Measurements from ENCODE around the gene GLI1. TPM values are rescaled to one million over a fixed set of nuclear protein-coding genes. Genes with fewer than 3 reads are reported as not detected.
"Not testable (repeated sequence)": the region's sequence is repeated elsewhere in the genome, so short reads cannot be mapped to it uniquely, and the experiment has no call there.

The GLI1 gene
- total RNA-seq, 1 experiment from 2014 or later = 5.0 TPM

DNA sequence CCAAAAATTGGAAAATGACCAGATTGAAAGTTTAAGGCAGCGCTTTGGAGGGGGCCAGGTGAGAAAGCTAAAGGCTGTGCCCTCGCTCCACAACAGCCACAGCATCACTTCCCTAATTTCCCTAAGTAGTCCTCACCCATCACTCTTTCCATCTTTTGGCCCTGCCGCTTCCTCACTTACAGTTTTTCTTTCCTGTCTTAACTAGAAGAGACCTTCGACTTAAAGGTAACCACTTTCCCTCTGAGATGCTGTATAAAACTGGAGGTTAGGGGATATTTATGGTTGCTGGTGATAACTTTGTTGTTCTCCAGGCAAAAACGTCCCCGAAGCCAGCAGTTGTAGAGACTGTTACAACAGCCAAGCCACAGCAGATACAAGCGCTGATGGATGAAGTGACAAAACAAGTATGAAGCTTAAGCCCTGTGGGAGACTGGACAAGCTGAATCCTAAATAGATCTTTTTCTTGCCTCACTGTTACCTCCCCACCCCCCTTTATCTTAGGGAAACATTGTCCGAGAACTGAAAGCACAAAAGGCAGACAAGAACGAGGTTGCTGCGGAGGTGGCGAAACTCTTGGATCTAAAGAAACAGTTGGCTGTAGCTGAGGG, 56.5 kb downstream of the GLI1 start:
- DNase-seq (ENCODE audit: extremely low read depth, low read depth) = no peak

DNA sequence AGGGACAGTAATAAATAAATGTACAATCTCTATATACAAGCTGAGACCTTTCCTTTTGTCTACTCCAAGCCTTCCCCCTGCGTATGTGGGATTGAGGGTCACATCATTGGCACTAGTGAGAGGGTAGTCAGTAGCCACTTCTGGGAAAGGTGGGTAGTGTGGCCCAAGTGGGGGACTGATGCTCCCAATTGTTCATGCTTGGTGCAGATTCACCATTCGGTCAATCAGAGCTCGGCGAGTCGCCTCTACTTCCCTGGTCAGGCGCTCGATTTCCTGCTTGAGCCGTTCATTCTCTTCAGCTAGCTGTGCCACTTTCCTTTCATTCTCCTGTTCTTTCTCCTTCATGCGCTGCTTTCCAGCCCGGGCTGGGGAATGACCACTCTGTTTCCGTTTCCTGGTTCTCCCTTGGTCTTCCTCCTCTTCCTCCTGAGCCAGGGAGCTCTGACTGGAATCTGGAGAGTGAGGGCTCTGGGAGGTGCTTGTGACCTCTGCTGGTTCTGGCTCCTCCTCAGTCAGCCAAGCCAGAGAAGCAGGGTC, 57.1 kb downstream of the GLI1 start:
- no peak for DNase-seq (ENCODE audit: extremely low read depth, low read depth)

DNA sequence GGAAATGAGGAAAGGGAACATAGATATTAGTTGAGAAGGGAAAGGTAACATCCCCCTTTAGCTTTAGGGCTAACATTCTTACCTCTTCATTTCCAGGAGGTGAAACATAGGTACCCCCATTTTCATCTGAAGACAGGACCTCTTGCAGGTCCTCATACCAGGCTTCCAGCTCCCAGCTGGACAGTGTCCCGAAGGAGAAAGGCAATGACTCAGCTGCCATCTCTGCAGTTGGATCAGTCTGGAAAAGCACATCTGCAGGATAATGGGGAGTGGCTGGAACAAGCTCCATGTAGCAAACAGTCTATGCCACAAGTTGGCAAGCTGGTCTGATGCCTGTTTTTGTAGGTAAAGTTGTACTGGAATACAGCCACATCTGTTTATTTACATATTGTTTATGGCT, 57.6 kb downstream of the GLI1 start:
- DNase-seq (ENCODE audit: extremely low read depth, low read depth) = no peak

DNA sequence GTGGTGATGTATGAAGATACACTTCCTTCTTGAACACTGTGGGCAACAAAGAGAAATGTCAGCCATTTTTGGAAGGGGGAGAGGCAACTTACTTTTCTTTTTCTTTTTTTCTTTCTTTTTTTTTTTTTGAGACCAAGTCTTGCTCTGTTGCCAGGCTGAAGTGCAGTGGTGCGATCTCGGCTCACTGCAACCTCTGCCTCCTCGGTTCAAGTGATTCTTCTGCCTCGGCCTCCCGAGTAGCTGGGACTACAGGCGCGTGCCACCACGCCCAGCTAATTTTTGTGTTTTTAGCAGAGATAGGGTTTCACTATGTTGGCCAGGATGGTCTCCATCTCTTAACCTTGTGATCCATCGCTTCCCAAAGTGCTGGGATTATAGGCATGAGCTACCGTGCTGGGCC, 58.1 kb downstream of the GLI1 start:
- DNase-seq (ENCODE audit: extremely low read depth, low read depth) = not testable (repeated sequence)

DNA sequence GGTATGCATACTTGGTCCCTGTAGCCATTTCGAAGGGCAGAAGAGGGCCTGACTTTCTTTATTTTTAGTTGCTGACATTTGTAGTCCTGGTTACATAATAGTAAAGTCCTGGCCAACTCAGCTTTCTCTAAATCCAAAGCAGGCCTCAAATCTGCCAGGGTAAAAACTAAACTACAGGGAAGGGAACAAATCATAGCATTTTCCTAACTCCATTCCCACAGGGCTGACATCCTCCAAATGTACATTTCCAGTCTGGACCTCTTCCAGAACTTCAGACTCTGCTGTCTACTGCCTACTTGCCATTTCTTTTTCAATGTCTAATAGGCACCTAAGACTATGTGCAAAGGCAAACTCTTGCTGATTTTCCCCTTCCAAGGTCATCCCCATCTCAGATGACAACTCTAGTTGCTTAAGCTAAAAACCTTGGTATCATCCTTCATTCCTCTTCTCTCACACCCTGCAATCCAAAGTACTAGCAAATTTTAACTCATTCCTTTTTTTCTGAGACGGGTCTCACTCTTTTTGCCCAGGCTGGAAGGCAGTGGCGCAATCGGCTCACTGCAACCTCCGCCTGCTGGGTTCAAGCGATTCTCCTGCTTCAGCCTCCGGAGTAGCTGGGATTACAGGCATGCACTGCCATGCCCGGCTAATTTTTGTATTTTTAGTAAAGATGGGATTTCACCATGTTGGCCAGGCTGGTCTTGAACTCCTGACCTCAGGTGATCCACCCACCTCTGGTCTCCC, 58.8 kb downstream of the GLI1 start:
- no peak for DNase-seq (ENCODE audit: extremely low read depth, low read depth)

DNA sequence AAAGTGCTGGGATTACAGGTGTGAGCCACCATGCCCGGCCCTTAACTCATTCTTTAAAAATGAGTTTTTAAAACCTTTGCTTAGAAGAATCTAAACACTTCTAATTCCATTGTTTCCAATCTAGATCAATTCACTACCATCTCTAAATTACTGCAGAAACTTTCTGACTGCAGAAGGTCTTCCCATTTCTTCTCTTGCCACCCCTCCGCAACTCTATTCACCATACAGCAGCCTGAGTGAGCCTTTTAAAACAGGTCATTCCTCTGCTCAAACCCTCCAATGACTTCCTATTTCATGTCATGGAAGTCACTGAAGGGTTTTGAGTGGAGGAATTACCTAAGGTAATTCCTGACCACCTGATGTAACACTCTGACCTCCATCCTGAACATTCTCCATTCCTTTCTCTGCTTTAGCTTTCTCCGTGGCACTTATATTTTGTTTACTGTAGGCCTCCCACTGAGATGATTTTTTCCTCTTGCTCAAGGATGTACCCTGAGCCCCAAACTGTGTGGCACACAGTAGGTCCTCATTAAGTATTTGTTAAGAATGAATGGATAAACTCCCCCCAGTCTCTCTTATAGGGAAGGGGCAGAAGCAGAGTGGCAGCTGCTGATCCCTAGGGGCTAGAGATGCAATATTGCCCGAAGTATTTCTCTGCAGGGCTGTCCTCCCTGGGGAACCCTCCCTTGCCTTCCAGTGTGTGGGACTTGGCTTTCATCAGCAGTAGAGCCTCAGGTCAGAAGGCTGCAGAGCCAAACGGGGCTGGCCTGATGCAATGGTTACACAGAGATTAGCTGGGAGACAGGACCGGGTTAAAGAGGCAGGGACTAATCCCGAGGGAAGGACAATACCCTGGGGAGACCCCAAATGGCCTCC, 59.6 kb downstream of the GLI1 start:
- peak; percentile 44 for DNase-seq (ENCODE audit: extremely low read depth, low read depth)

DNA sequence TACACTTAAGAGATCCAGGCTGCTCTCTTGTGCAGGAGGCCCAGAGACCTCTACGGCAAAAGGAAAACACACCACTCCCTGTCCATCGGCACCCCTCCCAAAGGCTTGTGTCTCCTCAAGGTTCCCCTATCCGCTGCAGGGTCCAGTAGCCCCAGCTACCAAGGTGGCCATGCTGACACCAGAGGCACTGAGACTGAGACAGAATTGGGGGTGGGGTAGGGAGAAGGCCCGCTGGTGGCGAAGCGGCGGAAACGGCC, 60.1 kb downstream of the GLI1 start:
- DNase-seq (ENCODE audit: extremely low read depth, low read depth) = no peak

DNA sequence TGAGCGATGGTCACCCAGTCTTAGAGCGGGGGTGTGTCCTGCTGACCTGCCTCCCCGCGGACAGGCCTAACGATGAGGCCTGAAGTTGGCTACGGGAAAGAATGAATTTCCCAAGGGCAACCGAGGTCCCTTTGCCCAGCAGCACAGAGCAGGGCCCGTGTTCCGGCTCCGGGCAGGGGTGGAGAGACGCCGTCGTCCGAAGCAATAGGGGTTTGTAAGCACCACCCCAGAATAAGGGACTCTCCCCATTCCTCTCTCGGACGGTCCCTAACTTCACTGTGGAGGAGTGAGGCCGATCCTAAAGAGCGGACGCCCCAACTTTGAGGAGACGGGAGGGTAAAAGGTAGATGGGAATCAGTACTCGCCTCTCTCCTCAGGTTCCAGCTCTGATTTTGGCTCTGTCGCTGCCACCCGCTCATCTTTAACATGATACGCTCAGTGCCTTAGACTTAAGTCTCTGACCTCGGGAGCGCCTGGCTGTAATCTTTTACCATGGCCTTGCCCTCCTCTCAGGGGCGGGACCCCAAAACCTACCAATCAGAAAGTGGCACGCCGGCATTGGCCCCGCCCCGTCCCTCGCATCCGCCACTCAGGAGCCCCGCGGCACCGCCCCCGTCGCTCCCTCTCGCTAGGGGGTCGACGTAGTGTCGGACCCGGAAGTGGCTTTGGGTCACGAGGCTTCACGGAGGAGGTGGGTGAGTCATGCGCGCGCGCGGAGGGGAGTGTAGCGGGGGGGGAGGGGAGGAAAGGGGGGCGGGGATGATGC, 60.7 kb downstream of the GLI1 start, which contains the start of gene DDIT3:
TSS of gene DDIT3 (minus strand) at position 462 of the 766 bp plus-strand sequence. CDS start 3,108 bp downstream, outside the sequence.
- peak; percentile 99 for DNase-seq (ENCODE audit: extremely low read depth, low read depth)

DNA sequence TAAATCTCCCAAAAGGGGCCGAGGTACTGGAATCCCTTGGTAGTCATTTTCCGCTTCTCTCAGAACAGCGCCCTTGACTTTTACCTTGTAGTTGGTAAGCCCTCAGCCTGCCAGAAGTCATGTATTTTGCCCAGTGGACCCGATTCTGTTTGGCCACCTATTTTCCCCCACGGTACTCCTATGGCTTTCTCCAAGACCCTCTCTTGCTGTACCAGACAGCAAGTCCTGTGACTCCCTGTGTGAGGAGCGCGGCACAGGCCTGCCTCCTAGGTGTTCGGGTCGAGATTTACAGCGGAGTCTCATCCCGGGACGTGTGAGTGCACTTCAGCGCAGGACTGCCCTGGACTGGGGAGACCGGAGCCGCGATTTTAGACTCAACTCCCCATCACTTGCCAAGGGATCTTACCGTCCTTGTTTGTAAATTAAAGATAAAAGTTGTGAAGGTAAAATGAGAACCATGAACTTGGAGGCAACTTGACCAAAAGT, 62.0 kb downstream of the GLI1 start:
- peak; percentile 54 for DNase-seq (ENCODE audit: extremely low read depth, low read depth)

Small RNA genes lying within 50 kb of the gene (small RNA-seq; reads per million reads assigned to genes)
- 0 reads per million in 2 experiments for gene MIR616
- gene RNU6-879P = 0 reads per million in 2 experiments

Other genes with a start within 250 kb of the GLI1 start
- gene NXPH4, start 243.0 kb upstream of the GLI1 start, total RNA-seq (2014; rRNA removed; shearing (Covaris generic)) = 9.7 and 10.7 TPM in 2 replicates
- 373 and 409 TPM in 2 replicates for gene SHMT2, start 230.1 kb upstream of the GLI1 start, total RNA-seq (2014; rRNA removed; shearing (Covaris generic))
- gene STAC3, start 208.6 kb upstream of the GLI1 start, total RNA-seq (2014; rRNA removed; shearing (Covaris generic)) = 0.57 and 0.58 TPM in 2 replicates
- gene R3HDM2, start 28.7 kb upstream of the GLI1 start, total RNA-seq (2014; rRNA removed; shearing (Covaris generic)) = 24.4 and 24.6 TPM in 2 replicates
- not detected in 2 replicates for gene INHBC, start 25.0 kb upstream of the GLI1 start, total RNA-seq (2014; rRNA removed; shearing (Covaris generic))
- 1.3 and 2.2 TPM in 2 replicates for gene INHBE, start 4.5 kb upstream of the GLI1 start, total RNA-seq (2014; rRNA removed; shearing (Covaris generic))
- not detected in 2 replicates for gene ARHGAP9, start 20.1 kb downstream of the GLI1 start, total RNA-seq (2014; rRNA removed; shearing (Covaris generic))
- 277 and 346 TPM in 2 replicates for gene MARS1, start 28.3 kb downstream of the GLI1 start, total RNA-seq (2014; rRNA removed; shearing (Covaris generic))
- gene DDIT3, start 60.7 kb downstream of the GLI1 start, total RNA-seq (2014; rRNA removed; shearing (Covaris generic)) = 194 and 202 TPM in 2 replicates
- gene MBD6, start 63.0 kb downstream of the GLI1 start, total RNA-seq (2014; rRNA removed; shearing (Covaris generic)) = 8.3 and 10.0 TPM in 2 replicates
- gene DCTN2, start 87.4 kb downstream of the GLI1 start, total RNA-seq (2014; rRNA removed; shearing (Covaris generic)) = 72.8 and 76.1 TPM in 2 replicates
- gene KIF5A, start 90.3 kb downstream of the GLI1 start, total RNA-seq (2014; rRNA removed; shearing (Covaris generic)) = 0.07 and 0.09 TPM in 2 replicates
- gene PIP4K2C, start 131.4 kb downstream of the GLI1 start, total RNA-seq (2014; rRNA removed; shearing (Covaris generic)) = 34.6 and 39.8 TPM in 2 replicates
- gene DTX3, start 145.0 kb downstream of the GLI1 start, total RNA-seq (2014; rRNA removed; shearing (Covaris generic)) = 22.0 and 27.4 TPM in 2 replicates
- 9.2 and 13.1 TPM in 2 replicates for gene ARHGEF25, start 151.7 kb downstream of the GLI1 start, total RNA-seq (2014; rRNA removed; shearing (Covaris generic))
- 43.1 and 46.4 TPM in 2 replicates for gene B4GALNT1, start 173.4 kb downstream of the GLI1 start, total RNA-seq (2014; rRNA removed; shearing (Covaris generic))
- gene OS9, start 234.3 kb downstream of the GLI1 start, total RNA-seq (2014; rRNA removed; shearing (Covaris generic)) = 214 and 232 TPM in 2 replicates

Data from NCI-H460 (cell line).